Activated CD4-positive, CD25-positive, alpha-beta regulatory T cell treated with anti-CD3 and anti-CD28 coated beads, Interleukin-2, amount 50 U/mL, for 16 hours (primary cell): ENCODE measurements around the gene CBX7.
A peak's percentile ranks its signal among the peaks of the same experiment; 100 is the strongest.

Source experiments
- DNase-seq: peaks from one replicate; pipeline ENCODE4 v3.0.0-alpha.2; 2020; ENCODE audit warnings: low read depth, low spot score

CBX7 gene

DNA sequence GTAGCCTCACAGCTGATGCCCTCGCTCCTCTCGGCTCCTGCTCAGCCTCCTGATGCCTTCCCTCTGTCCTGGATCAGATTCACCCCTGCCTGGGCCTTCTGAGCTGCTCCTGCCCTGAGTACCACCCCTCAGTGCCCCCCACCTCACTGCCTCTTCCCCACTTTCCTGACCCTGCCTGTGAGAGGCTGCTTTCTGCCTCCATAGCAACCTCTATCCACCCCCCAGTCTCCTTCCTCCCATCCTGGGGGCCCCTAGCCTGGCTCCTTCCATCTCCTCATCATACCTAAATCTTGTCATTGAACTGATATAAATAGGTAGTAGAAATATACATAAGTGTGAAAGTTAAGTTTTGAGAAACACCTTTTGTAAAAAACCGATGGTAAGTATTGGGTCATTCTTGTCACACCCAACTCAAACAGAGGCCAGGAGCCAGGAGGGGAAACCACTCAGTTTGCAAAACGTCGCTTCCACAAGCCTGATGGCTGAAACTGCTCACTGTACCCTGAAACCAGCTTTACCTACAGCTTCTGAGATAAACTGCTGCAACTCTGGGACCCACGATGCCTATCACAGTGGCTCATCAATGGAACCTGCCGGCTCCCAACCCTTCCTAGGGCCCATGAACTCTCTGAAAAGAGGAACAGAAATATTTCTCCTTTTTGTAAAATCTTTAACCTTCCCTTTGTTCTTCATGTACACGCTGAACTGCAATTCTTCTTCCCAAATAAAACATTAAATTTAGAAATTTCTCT, 60.2 kb downstream of the CBX7 start:
- no peak for DNase-seq

DNA sequence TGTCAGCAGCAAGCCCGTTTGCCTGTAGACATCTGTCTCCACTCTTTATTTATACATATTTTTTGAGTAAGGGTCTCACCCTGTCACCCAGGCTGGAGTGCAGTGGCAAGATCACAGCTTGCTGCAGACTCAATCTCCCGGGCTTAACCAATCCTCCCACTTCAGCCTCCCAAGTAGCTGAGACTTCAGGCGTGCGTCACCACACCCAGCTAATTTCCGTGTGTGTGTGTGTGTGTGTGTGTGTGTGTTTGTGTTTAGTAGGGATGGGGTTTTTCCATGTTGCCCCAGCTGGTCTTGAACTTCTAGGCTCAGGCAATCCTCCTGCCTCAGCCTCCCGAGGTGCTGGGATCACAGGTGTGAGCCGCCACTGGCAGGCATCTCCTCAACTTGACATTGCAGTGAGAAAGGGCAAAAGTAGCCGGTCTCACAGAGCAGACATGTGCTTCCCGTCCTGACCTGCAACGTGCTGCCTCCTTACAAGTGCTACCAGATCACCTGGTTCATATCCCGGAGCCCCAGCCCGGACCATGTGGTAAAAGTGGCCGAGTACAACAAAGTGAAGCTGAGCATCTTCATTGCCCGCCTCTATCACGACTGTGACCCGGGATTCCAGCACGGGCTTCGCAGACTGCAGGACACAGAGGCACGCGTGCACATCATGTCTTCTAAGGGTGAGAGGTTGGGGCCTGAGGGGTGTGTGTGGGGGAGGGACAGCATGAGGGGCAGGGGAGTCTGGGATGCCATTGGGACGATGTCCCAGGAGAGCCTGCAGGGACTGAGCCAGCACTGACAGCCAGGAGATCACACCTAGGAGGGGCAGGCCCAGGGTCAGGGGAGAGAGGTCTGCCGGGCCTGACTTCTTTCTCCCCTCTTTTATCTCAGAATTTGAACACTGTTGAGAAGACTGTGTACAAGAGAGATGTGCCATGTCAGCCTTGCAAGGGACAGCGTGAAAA, 61.1 kb downstream of the CBX7 start:
- DNase-seq: no peak

- peak; percentile 62 for DNase-seq
Observed at GRCh38 chr22:39090426-39091064, 61.9 kb downstream of the CBX7 start.

DNA sequence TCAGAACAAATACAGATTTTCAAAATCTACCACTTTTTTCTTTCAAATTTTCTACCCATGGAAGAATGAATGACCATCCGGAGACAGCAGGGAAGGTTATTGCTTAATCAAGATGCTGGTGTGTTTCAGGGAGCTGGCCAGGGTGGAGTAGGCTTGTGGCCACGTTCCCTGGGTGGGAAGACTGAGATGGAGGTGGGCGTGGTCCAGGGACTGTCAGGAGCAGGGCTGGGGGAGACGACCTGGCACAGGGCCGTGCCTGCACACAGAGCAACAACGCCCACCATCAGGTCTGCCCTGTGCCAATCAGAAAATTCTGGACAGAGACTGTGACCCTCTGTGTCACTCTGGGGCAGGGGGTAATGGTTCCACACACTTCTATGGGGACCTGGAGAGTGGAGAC, 62.6 kb downstream of the CBX7 start:
- DNase-seq: no peak

DNA sequence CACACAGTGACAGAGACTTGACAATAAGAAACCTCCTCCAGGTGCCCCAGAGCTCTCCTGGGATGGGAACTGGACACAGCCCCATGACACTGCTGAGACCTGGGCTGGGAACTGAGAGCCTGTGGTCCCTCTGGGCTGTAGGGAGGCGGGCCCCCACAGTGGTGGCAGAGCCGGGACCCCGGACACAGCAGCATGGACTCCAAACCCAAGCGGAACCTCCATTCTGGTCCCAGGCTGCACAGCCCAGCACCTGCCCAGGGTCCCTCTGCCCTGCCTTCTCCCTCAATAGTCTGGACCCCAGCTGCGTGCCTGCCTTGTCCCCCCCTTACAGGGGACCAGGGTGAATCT, 63.8 kb downstream of the CBX7 start:
- DNase-seq: no peak

DNA sequence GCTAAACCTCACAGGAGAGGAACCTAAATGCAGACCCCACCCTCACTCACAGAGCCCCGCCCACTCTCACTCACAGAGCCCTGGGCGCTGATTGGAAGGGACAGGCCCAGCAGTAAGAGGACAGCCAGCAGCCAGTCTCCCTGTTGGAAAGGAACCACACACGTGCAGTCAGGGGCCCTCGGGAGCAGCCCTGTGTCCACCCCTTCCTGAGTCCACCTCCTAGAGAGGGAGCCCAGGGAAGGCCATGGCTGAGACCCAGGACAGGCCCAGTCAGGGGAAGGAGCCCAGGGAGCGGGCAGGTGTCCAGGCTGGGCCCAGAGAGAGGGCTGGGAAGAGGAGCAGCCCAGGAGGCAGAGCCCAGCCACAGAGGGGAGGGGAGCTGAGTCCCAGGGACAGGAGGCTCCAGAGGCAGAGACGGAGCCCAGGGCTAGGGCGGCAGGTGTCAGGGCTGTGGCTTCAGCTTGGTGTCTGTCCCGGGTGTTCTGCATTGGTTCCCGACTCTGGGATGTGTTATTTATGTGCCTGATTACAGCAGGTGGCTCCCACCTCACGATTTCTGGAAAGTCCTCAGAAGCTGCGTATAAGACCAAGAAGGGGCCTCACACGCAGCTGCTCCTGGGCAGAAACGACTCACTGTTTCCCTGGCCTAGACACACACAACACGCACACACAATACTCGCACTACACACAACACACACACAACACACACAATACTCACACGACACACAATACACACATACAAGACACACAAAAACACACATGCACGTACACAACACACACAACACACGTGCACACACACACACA, 64.4 kb downstream of the CBX7 start:
- no peak for DNase-seq

GRCh38 chr22:39087098-39087497, 65.4 kb downstream of the CBX7 start:
- DNase-seq: no peak

DNA sequence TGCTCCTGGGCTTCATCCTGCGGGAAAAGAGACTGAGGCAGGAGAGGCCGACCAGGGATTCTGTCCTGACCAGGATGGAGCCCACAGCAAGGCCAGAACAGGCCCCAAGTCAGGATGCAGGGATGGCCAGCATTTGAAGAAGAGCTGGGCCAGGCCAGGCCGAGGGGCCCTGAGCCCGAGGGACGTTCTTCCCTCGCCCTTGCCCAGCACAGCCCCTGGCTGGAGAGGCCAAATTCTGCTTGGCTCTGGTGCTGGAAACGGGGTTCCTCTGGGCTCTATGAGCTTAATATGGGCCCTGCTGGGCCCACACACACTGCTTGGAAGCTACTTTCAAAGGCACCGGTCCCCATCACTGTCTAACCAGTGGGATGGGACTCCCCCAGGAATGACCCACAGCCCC, 67.8 kb downstream of the CBX7 start:
- no peak for DNase-seq

- no peak for DNase-seq
Observed at GRCh38 chr22:39083212-39084165, 69.0 kb downstream of the CBX7 start.

DNA sequence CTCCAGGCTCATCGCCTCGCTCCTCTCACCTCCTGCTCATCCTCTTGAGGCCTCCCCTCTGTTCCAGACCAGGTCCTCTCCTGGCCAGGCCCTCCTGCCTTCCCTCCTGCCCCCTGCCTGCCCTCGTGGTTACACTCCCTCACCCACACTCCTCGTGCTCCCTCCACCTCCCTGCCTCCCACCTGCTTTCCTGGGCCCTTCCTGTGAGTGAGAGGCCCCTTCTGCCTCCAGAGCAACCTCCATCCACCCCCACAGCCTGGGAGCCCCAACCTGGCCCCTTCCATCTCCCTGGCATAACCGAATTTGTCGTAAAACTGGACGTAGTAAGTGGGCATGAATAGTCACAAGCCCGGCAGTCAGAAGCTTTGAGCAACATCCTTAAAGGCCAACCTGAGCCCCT, 70.9 kb downstream of the CBX7 start:
- no peak for DNase-seq

DNA sequence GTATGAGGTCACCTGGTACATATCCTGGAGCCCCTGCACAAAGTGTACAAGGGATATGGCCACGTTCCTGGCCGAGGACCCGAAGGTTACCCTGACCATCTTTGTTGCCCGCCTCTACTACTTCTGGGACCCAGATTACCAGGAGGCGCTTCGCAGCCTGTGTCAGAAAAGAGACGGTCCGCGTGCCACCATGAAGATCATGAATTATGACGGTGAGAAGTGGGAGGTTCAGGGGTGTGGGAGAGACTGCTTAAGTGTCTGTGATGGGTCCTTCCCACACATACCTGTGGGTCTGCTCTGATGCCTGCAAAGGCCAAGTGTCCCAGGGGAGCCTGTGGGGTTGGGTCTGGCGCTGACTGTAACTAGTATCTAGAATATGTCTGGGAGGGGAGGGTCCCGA, 71.5 kb downstream of the CBX7 start:
- DNase-seq: no peak
